ENCODE results near the gene HDAC6.

DNA sequence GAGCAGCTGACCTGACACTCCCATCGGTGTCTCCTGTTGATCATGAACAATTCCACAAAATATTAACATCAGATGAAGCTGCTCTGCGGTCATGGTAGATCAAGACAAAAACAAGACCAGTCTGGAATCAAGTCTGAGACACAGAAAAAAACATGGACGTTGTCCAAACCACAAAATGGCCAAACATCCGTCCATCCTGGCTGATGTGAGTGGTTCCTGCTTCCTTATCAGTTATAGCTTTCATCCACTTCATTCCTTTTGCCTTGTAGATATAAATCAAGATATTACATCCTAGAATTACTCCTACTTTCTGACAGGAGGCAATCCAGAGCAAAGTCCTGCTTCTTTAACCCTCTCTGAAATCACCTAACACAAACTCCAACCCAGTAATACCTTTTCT lies 62.3 kb downstream of the HDAC6 start:
- TF ChIP-seq, protein P1, sequence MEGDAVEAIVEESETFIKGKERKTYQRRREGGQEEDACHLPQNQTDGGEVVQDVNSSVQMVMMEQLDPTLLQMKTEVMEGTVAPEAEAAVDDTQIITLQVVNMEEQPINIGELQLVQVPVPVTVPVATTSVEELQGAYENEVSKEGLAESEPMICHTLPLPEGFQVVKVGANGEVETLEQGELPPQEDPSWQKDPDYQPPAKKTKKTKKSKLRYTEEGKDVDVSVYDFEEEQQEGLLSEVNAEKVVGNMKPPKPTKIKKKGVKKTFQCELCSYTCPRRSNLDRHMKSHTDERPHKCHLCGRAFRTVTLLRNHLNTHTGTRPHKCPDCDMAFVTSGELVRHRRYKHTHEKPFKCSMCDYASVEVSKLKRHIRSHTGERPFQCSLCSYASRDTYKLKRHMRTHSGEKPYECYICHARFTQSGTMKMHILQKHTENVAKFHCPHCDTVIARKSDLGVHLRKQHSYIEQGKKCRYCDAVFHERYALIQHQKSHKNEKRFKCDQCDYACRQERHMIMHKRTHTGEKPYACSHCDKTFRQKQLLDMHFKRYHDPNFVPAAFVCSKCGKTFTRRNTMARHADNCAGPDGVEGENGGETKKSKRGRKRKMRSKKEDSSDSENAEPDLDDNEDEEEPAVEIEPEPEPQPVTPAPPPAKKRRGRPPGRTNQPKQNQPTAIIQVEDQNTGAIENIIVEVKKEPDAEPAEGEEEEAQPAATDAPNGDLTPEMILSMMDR (IDR thresholded peaks at IDR 0.05) = no peak
- no peak for TF ChIP-seq POLR2A (IDR thresholded peaks at IDR 0.05)

Data from adrenal gland (tissue), 5 donors.